GM11168 (cell line): Measurements from ENCODE around the gene SNRPF.
"Not testable (repeated sequence)": the region's sequence is repeated elsewhere in the genome, so short reads cannot be mapped to it uniquely, and the experiment has no call there.

Experiments
- in situ Hi-C: fragments of 300-500 bp; cut with MboI; formaldehyde crosslinking; loops from one replicate; pipeline ENCODE4 v1.12.0; 2022; ENCODE audit warnings: low sequenced_read_pairs; ENCODE audit not compliant: unreplicated experiment

The SNRPF gene

GRCh38 chr12:95858451-95859343, at the start of gene SNRPF:
TSS of gene SNRPF (plus strand) at chr12:95858952. CDS start at chr12:95859074, 122 bp downstream.
- in situ Hi-C loops = no loop called here

GRCh38 chr12:95809000-95809680, 49.6 kb upstream of the SNRPF start:
- in situ Hi-C loops = no loop called here

- in situ Hi-C loops = loop anchor here (10.0 kb wide), 1 partner anchor 186 kb away; no protein-coding TSS in a partner anchor
Measured at GRCh38 chr12:95810411-95810810, 48.3 kb upstream of the SNRPF start.

- in situ Hi-C loops = loop anchor here (10.0 kb wide), 1 partner anchor 187 kb away; no protein-coding TSS in a partner anchor
Measured at GRCh38 chr12:95812155-95812554, 46.6 kb upstream of the SNRPF start.

- in situ Hi-C loops = loop anchor here (10.0 kb wide), 1 partner anchor 191 kb away; no protein-coding TSS in a partner anchor
Measured at GRCh38 chr12:95815632-95816212, 43.0 kb upstream of the SNRPF start.

- in situ Hi-C loops = no loop called here
Measured at GRCh38 chr12:95820096-95820703, 38.6 kb upstream of the SNRPF start.

- in situ Hi-C loops = no loop called here
Measured at GRCh38 chr12:95829395-95829794, 29.4 kb upstream of the SNRPF start.

- in situ Hi-C loops = no loop called here
Measured at GRCh38 chr12:95830335-95831089, 28.2 kb upstream of the SNRPF start.

GRCh38 chr12:95834572-95834971, 24.2 kb upstream of the SNRPF start:
- in situ Hi-C loops = no loop called here

- in situ Hi-C loops = no loop called here
Measured at GRCh38 chr12:95836185-95836609, 22.6 kb upstream of the SNRPF start.

GRCh38 chr12:95836630-95837239, 22.0 kb upstream of the SNRPF start:
- in situ Hi-C loops = no loop called here

GRCh38 chr12:95837240-95838038, 21.3 kb upstream of the SNRPF start:
- in situ Hi-C loops = no loop called here

- in situ Hi-C loops = no loop called here
Measured at GRCh38 chr12:95838125-95838524, 20.6 kb upstream of the SNRPF start.

- in situ Hi-C loops = not testable (repeated sequence)
Measured at GRCh38 chr12:95842426-95842825, 16.3 kb upstream of the SNRPF start.

- in situ Hi-C loops = no loop called here
Measured at GRCh38 chr12:95848575-95849388, 10.0 kb upstream of the SNRPF start.

- in situ Hi-C loops = no loop called here
Measured at GRCh38 chr12:95851606-95852005, 7.1 kb upstream of the SNRPF start.

GRCh38 chr12:95852133-95852532, 6.6 kb upstream of the SNRPF start:
- in situ Hi-C loops = no loop called here

- in situ Hi-C loops = no loop called here
Measured at GRCh38 chr12:95857156-95857555, 1.6 kb upstream of the SNRPF start.
